H1 (cell line): ENCODE results near the gene GPR18. TPM values are rescaled to one million over a fixed set of nuclear protein-coding genes. Genes with fewer than 3 reads are reported as not detected.

Experiments
- CTCF ChIA-PET: fragments of 300-600 bp; sonication (Branson Sonifier 250); formaldehyde crosslinking; loops from one replicate; lab custom pipeline; 2021; ENCODE audit not compliant: partially characterized antibody; lab: Charles Lee
- POLR2A ChIA-PET: fragments of 300-600 bp; sonication (Branson Sonifier 250); formaldehyde crosslinking; loops from one replicate; lab custom pipeline; 2021; ENCODE audit warnings: inconsistent platforms; ENCODE audit not compliant: partially characterized antibody; lab: Charles Lee
- DNase-seq, 2 experiments: peaks; one replicate each; pipeline versions ENCODE4 v3.0.0 to v3.0.0-alpha.2; 2010 to 2022; ENCODE audit warnings: low spot score in 2 of 2, low read depth in 1 of 2, mixed read lengths in 1 of 2
- FAIRE-seq: peaks from 2 replicates; lab custom pipeline; 2011; peaks lifted over from hg19 to GRCh38; lab: Jason Lieb, UNC
- H2AFZ ChIP-seq: 2 replicates; pipeline ENCODE4 v1.8.1; 2012; ENCODE audit warnings: low read length, inconsistent platforms
- H2AK5ac ChIP-seq: 2 replicates; pipeline ENCODE4 v1.6.1; 2013; ENCODE audit warnings: low read depth, low read length
- H2BK120ac ChIP-seq: replicated peaks from 2 replicates; pipeline ENCODE3; 2013; ENCODE audit warnings: low read depth, low read length, inconsistent platforms
- H2BK12ac ChIP-seq: 2 replicates; pipeline ENCODE4 v1.6.1; 2013; ENCODE audit warnings: low read depth, low read length
- H2BK15ac ChIP-seq: 2 replicates; pipeline ENCODE4 v1.6.1; 2013; ENCODE audit warnings: low read length
- H2BK20ac ChIP-seq: 2 replicates; pipeline ENCODE4 v1.6.1; 2013; ENCODE audit warnings: low read length
- H2BK5ac ChIP-seq: 2 replicates; pipeline ENCODE4 v1.6.1; 2013; ENCODE audit warnings: low read depth, low read length
- H3K14ac ChIP-seq: 2 replicates; pipeline ENCODE4 v1.6.1; 2013; ENCODE audit warnings: inconsistent platforms; ENCODE audit not compliant: insufficient read length
- H3K18ac ChIP-seq: 2 replicates; pipeline ENCODE4 v1.6.1; 2013; ENCODE audit warnings: low read length; ENCODE audit errors: extremely low read depth
- H3K23ac ChIP-seq: 2 replicates; pipeline ENCODE4 v1.6.1; 2013; ENCODE audit warnings: inconsistent platforms; ENCODE audit not compliant: insufficient read length
- H3K23me2 ChIP-seq: 2 replicates; pipeline ENCODE4 v1.6.1; 2013; ENCODE audit warnings: low read depth, low read length
- H3K27ac ChIP-seq: 2 replicates; pipeline ENCODE4 v1.6.1; 2011; ENCODE audit warnings: low read depth, low read length, inconsistent platforms
- H3K27me3 ChIP-seq, 4 experiments: replicated peaks in 1 of 4; 1 replicate in 1 of 4; 2 replicates in 3 of 4; pipeline versions ENCODE4 v1.6.1 to v1.8.1; 2011 to 2013; ENCODE audit warnings: low read length in 3 of 4, mild to moderate bottlenecking in 3 of 4, inconsistent platforms in 2 of 4, mixed read lengths in 2 of 4, moderate library complexity in 1 of 4; ENCODE audit not compliant: control insufficient read depth in 3 of 4, insufficient read depth in 3 of 4; ENCODE audit errors: extremely low read depth in 1 of 4
- H3K36me3 ChIP-seq, 4 experiments: 2 replicates each; pipeline versions ENCODE4 v1.6.1 to v1.8.1; 2011 to 2013; ENCODE audit warnings: mild to moderate bottlenecking in 4 of 4, low read length in 3 of 4, moderate library complexity in 2 of 4, control low read depth in 1 of 4, inconsistent platforms in 1 of 4; ENCODE audit not compliant: insufficient read depth in 4 of 4, control insufficient read depth in 2 of 4
- H3K4ac ChIP-seq: replicated peaks from 2 replicates; pipeline ENCODE3; 2013; ENCODE audit warnings: low read length, low read depth, mixed read lengths, inconsistent platforms; ENCODE audit not compliant: insufficient read length
- H3K4me1 ChIP-seq, 4 experiments: replicated peaks in 1 of 4; 1 replicate in 1 of 4; 2 replicates in 3 of 4; pipeline versions ENCODE4 v1.6.1 to v1.8.1; 2011 to 2013; ENCODE audit warnings: low read length in 3 of 4, inconsistent platforms in 2 of 4, mixed read lengths in 1 of 4; ENCODE audit not compliant: insufficient read depth in 4 of 4, control insufficient read depth in 3 of 4
- H3K4me2 ChIP-seq, 2 experiments: 2 replicates each; pipeline versions ENCODE4 v1.6.1 to v1.8.1; 2011 to 2013; ENCODE audit warnings: low read depth in 2 of 2, low read length in 2 of 2, control low read depth in 1 of 2, inconsistent platforms in 1 of 2, mild to moderate bottlenecking in 1 of 2; ENCODE audit not compliant: insufficient read depth in 1 of 2
- H3K4me3 ChIP-seq, 4 experiments: fragments of 200-600, 300-600 bp in 1 of 4; sonication (generic), shearing (Covaris generic), sonication (Bioruptor Twin) in 1 of 4; 2 replicates each; pipeline versions ENCODE4 v1.5.1 to v1.8.1; 2011 to 2016; ENCODE audit warnings: low read length in 4 of 4, low read depth in 3 of 4, control low read depth in 2 of 4, inconsistent platforms in 2 of 4, mild to moderate bottlenecking in 2 of 4, mixed read lengths in 1 of 4, moderate library complexity in 1 of 4; ENCODE audit not compliant: insufficient read depth in 2 of 4; ENCODE audit errors: extremely low read depth in 1 of 4
- H3K56ac ChIP-seq: replicated peaks from 2 replicates; pipeline ENCODE3; 2013; ENCODE audit warnings: low read depth, mild to moderate bottlenecking, mixed read lengths, low read length, inconsistent platforms; ENCODE audit not compliant: insufficient read length
- H3K79me1 ChIP-seq: 2 replicates; pipeline ENCODE4 v1.6.1; 2013; ENCODE audit warnings: low read depth, low read length, control low read depth
- H3K79me2 ChIP-seq, 2 experiments: 2 replicates each; pipeline versions ENCODE4 v1.6.1 to v1.8.1; 2012 to 2013; ENCODE audit warnings: low read length in 2 of 2, mild to moderate bottlenecking in 2 of 2, inconsistent platforms in 1 of 2; ENCODE audit not compliant: insufficient read depth in 2 of 2, control insufficient read depth in 1 of 2
- H3K9ac ChIP-seq, 4 experiments: replicated peaks in 1 of 4; 1 replicate in 1 of 4; 2 replicates in 3 of 4; pipeline versions ENCODE4 v1.6.1 to v1.8.1; 2011 to 2013; ENCODE audit warnings: low read depth in 3 of 4, low read length in 3 of 4, control low read depth in 2 of 4, mild to moderate bottlenecking in 2 of 4, moderate library complexity in 2 of 4, inconsistent platforms in 1 of 4; ENCODE audit errors: extremely low read depth in 1 of 4
- H3K9me3 ChIP-seq, 2 experiments: 2 replicates each; pipeline versions ENCODE4 v1.6.1 to v1.8.1; 2012 to 2013; ENCODE audit warnings: mild to moderate bottlenecking in 2 of 2, moderate library complexity in 2 of 2, control low read depth in 1 of 2, inconsistent platforms in 1 of 2, low read depth in 1 of 2, low read length in 1 of 2, mixed read lengths in 1 of 2; ENCODE audit not compliant: insufficient read depth in 2 of 2
- H4K20me1 ChIP-seq, 2 experiments: replicated peaks in 1 of 2; 2 replicates each; pipeline versions ENCODE3 to v1.8.1; 2011 to 2013; ENCODE audit warnings: inconsistent platforms in 2 of 2, low read length in 2 of 2, mild to moderate bottlenecking in 1 of 2; ENCODE audit not compliant: insufficient read depth in 2 of 2, control insufficient read depth in 1 of 2
- H4K5ac ChIP-seq: 2 replicates; pipeline ENCODE4 v1.6.1; 2013; ENCODE audit warnings: low read length, low read depth, mixed read lengths, inconsistent platforms; ENCODE audit not compliant: insufficient read length
- H4K8ac ChIP-seq: 2 replicates; pipeline ENCODE4 v1.8.0; 2013; ENCODE audit warnings: mild to moderate bottlenecking, moderate library complexity, low read length, inconsistent platforms; ENCODE audit not compliant: insufficient read depth; ENCODE audit errors: extremely low read depth
- H4K91ac ChIP-seq: replicated peaks from 2 replicates; pipeline ENCODE3; 2013; ENCODE audit warnings: low read length, mixed read lengths, inconsistent platforms; ENCODE audit not compliant: insufficient read length
- ASH2L ChIP-seq: fragments of 200-600, 300-600 bp; sonication (generic); IDR thresholded peaks from one replicate; pipeline ENCODE4 v1.7.1; 2017; ENCODE audit warnings: low read length
- BCL11A ChIP-seq, 2 experiments: IDR thresholded peaks; one replicate each; pipeline ENCODE4 v1.6.1; 2011; ENCODE audit warnings: low read depth in 2 of 2, low read length in 2 of 2, mild to moderate bottlenecking in 2 of 2
- CHD1 ChIP-seq: IDR thresholded peaks from 2 replicates; pipeline ENCODE4 v1.6.1; 2012; ENCODE audit warnings: low read depth, low read length, improper control_type of control experiment
- GTF2F1 ChIP-seq: IDR thresholded peaks from 2 replicates; pipeline ENCODE4 v1.6.1; 2012; ENCODE audit warnings: low read depth, low read length, improper control_type of control experiment, borderline replicate concordance
- RAD21 ChIP-seq, 2 experiments: IDR thresholded peaks in 1 of 2; conservative IDR thresholded peaks in 1 of 2; 2 replicates each; pipeline ENCODE4 v1.6.1; 2011; ENCODE audit warnings: low read depth in 2 of 2, low read length in 2 of 2, improper control_type of control experiment in 1 of 2, inconsistent platforms in 1 of 2, mild to moderate bottlenecking in 1 of 2, moderate library complexity in 1 of 2
- TCF12 ChIP-seq: IDR thresholded peaks from 2 replicates; pipeline ENCODE4 v1.6.1; 2011; ENCODE audit warnings: low read depth, mild to moderate bottlenecking, low read length
- WGBS, 2 experiments: shearing (Covaris generic) in 1 of 2; methylation state at CpG; one replicate each; pipeline versions ENCODE4 v1.1.6 to v1.1.7; 2013 to 2015; ENCODE audit warnings: low lambda C conversion rate in 2 of 2, mixed read lengths in 2 of 2, inconsistent platforms in 1 of 2, low coverage in 1 of 2, missing lambda C conversion rate in 1 of 2; ENCODE audit not compliant: insufficient replicate concordance in 2 of 2, insufficient coverage in 1 of 2, insufficient read length in 1 of 2; ENCODE audit errors: extremely low coverage in 1 of 2, missing lambda C conversion rate in 1 of 2; 5-methylcytosine and 5-hydroxymethylcytosine counted together
- polyA plus RNA-seq, 7 experiments: library from polyadenylated mRNA; depleted of rRNA in 3 of 7; stranded (reverse) in 5 of 7; unstranded in 2 of 7; fragments of >200 nt in 5 of 7; fragments of 200-250 nt in 2 of 7; gene quantifications; 1 replicate in 5 of 7; 2 replicates in 1 of 7; 4 replicates in 1 of 7; pipeline versions ENCODE4 v1.2.1 to v1.2.3, GENCODE V29; 2011 to 2013; ENCODE audit warnings: missing spikeins in 2 of 7, mixed read lengths in 2 of 7
- total RNA-seq: library from RNA; stranded (reverse); fragmentation: NEBNext Ultra II Directional; extraction: Animal tissue kit (Norgen Biotek cat#: 25700); gene quantifications from 2 replicates; pipeline ENCODE4 v1.2.1, GENCODE V29; 2021
- TF ChIP-seq, protein P1 (sequence below): IDR thresholded peaks from 2 replicates; pipeline ENCODE4 v1.6.1; 2011; ENCODE audit warnings: low read length, improper control_type of control experiment
- TF ChIP-seq, protein P2 (sequence below): IDR thresholded peaks from 2 replicates; pipeline ENCODE4 v1.6.1; 2012; ENCODE audit warnings: inconsistent platforms

The GPR18 gene
- total and polyA plus RNA-seq, 2 of the 8 experiments (the other 6 are each of a cell fraction or from before 2014, with no cell fraction given): not detected

DNA sequence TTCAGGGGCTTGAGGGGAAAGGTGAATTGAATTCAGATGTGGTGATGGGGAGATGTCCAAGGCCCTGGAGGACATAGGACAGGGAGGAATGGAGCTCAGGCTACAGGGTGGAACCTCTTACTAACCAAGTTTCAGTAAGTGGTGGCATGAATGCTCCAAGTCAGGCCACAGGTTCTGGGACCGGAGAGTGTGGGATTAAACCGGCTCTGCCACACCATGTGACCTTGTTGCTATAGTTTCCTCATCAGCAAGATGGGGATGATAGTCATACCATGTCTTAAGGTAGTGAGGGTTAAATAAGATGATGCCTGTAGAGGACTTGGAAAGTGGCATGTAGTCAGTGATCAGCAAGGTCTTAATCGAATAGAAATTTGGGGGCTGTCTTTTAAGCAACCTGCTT lies 32.7 kb upstream of the GPR18 start:
- no peak overlapping the region for H4K91ac ChIP-seq
- H3K27me3 ChIP-seq: no peaks in the 10 kb centered on the region
- no peak overlapping the region for H2BK12ac ChIP-seq
- peaks cover 0 to 1% of the 10 kb centered on the region in 2 experiments for H4K20me1 ChIP-seq
- 86% methylated on average over 2 of the region's 3 CpGs; no CpG with 5 or more reads in 1 of the 2 experiments for WGBS, 2 experiments
- H2BK5ac ChIP-seq: no peak overlapping the region
- CTCF ChIA-PET: no interaction called here
- H2AK5ac ChIP-seq: no peak overlapping the region
- DNase-seq (no peak), FAIRE-seq (no peak)
- H2BK20ac ChIP-seq: no peak overlapping the region
- no peaks in the 10 kb centered on the region for H3K36me3 ChIP-seq
- H3K56ac ChIP-seq: no peak overlapping the region
- H3K27ac ChIP-seq: no peak overlapping the region
- no peaks in the 10 kb centered on the region for H3K79me2 ChIP-seq
- no peak overlapping the region for H2BK120ac ChIP-seq
- no peak overlapping the region for H3K4me3 ChIP-seq
- 0 out of 2 replicates have a peak, but pooled peaks cover 4% of the 10 kb centered on the region for H3K79me1 ChIP-seq
- no peak overlapping the region for H4K8ac ChIP-seq
- H3K4ac ChIP-seq: no peak overlapping the region
- TF ChIP-seq CHD1 (no peak), BCL11A (IDR thresholded peaks at IDR 0.05; ENCODE audit: low read depth in 2 of 2, low read length in 2 of 2) (no peak), TCF12 (no peak), ASH2L (no peak), RAD21 (IDR thresholded peaks at IDR 0.05 in 1 of 2, conservative IDR thresholded peaks at IDR 0.05 in 1 of 2; ENCODE audit: low read depth in 2 of 2, low read length in 2 of 2) (no peak), GTF2F1 (no peak)
- TF ChIP-seq, protein P1, sequence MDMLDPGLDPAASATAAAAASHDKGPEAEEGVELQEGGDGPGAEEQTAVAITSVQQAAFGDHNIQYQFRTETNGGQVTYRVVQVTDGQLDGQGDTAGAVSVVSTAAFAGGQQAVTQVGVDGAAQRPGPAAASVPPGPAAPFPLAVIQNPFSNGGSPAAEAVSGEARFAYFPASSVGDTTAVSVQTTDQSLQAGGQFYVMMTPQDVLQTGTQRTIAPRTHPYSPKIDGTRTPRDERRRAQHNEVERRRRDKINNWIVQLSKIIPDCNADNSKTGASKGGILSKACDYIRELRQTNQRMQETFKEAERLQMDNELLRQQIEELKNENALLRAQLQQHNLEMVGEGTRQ: 0 out of 2 replicates have a peak, but pooled peaks have one; percentile 17
- TF ChIP-seq, protein P2, sequence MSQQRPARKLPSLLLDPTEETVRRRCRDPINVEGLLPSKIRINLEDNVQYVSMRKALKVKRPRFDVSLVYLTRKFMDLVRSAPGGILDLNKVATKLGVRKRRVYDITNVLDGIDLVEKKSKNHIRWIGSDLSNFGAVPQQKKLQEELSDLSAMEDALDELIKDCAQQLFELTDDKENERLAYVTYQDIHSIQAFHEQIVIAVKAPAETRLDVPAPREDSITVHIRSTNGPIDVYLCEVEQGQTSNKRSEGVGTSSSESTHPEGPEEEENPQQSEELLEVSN: no peak
- H2BK15ac ChIP-seq: no peak overlapping the region
- H3K18ac ChIP-seq: no peak overlapping the region
- POLR2A ChIA-PET: no interaction called here
- no peaks in the 10 kb centered on the region for H3K23me2 ChIP-seq
- no peak overlapping the region for H3K9ac ChIP-seq
- H2AFZ ChIP-seq: no peak overlapping the region
- H3K14ac ChIP-seq: no peak overlapping the region
- no peak overlapping the region for H4K5ac ChIP-seq
- H3K9me3 ChIP-seq: no peaks in the 10 kb centered on the region
- no peak overlapping the region for H3K4me2 ChIP-seq
- no peaks in the 10 kb centered on the region for H3K4me1 ChIP-seq
- no peak overlapping the region for H3K23ac ChIP-seq
